Upper lobe of right lung (tissue), 1 donor: Measurements from ENCODE around the gene STXBP5. TPM values are rescaled to one million over a fixed set of nuclear protein-coding genes. Genes with fewer than 3 reads are reported as not detected.

Source experiments
- ATAC-seq: fragments of 200-7000 bp; cut with Tn5 transposase; one replicate; pipeline ENCODE4 v1.9.1; 2020; ENCODE audit warnings: mild to moderate bottlenecking, moderate library complexity
- DNase-seq: peaks from one replicate; pipeline ENCODE4 v3.0.0-alpha.2; 2020
- H3K27ac ChIP-seq: fragments of 200-600 bp; one replicate; pipeline ENCODE4 v1.8.0; 2022
- H3K27me3 ChIP-seq: fragments of 200-600 bp; one replicate; pipeline ENCODE4 v1.8.0; 2022; ENCODE audit warnings: mild to moderate bottlenecking
- H3K36me3 ChIP-seq: fragments of 200-600 bp; one replicate; pipeline ENCODE4 v1.8.0; 2022
- H3K4me1 ChIP-seq: fragments of 200-600 bp; one replicate; pipeline ENCODE4 v1.8.0; 2022
- H3K4me3 ChIP-seq: fragments of 200-600 bp; one replicate; pipeline ENCODE4 v1.8.0; 2022; ENCODE audit warnings: mild to moderate bottlenecking
- H3K9me3 ChIP-seq: fragments of 200-600 bp; one replicate; pipeline ENCODE4 v1.8.0; 2022
- intact Hi-C: fragments of 100-400 bp; cut with DNase I; formaldehyde crosslinking; loops from one replicate; pipeline ENCODE4 v1.11.0; 2022
- total RNA-seq: library from RNA; stranded (reverse); fragmentation: NEBNext Ultra II Directional; extraction: Animal tissue kit (Norgen Biotek cat#: 25700); gene quantifications from one replicate; pipeline ENCODE4 v1.2.1, GENCODE V29; 2021
- TF ChIP-seq, protein P1 (sequence below): fragments of 200-600 bp; IDR thresholded peaks from one replicate; pipeline ENCODE4 v1.8.0; 2022; ENCODE audit warnings: antibody characterized with exemption
- donor health status: DM: no; HTN: yes; CAD: no; lungs with severe emphysema.

Gene STXBP5
- total RNA-seq, 1 donor from 2014 or later, result 22.1 TPM

DNA sequence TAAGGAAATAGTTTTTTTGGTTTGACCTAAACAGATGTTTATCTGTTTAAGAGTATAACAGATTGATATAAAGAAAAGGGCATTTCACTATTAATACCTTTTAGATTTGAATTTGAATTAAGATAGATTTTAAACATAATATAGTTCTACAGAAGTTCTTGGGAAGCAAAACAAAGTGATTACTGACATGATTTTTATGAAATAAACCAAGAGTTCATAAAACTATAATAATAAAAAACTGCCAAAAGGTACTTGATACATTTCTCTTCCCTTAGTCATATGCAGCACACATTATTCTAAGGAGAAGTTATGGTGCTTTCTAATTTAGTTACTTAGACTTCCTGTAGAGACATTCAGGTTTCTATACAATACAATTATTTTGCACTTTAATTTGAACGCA is 9.6 kb downstream of the STXBP5 start:
- no peaks in the 10 kb centered on the region for H3K4me1 ChIP-seq
- H3K9me3 ChIP-seq, result no peaks in the 10 kb centered on the region
- TF ChIP-seq, protein P1, sequence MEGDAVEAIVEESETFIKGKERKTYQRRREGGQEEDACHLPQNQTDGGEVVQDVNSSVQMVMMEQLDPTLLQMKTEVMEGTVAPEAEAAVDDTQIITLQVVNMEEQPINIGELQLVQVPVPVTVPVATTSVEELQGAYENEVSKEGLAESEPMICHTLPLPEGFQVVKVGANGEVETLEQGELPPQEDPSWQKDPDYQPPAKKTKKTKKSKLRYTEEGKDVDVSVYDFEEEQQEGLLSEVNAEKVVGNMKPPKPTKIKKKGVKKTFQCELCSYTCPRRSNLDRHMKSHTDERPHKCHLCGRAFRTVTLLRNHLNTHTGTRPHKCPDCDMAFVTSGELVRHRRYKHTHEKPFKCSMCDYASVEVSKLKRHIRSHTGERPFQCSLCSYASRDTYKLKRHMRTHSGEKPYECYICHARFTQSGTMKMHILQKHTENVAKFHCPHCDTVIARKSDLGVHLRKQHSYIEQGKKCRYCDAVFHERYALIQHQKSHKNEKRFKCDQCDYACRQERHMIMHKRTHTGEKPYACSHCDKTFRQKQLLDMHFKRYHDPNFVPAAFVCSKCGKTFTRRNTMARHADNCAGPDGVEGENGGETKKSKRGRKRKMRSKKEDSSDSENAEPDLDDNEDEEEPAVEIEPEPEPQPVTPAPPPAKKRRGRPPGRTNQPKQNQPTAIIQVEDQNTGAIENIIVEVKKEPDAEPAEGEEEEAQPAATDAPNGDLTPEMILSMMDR, result no peak
- H3K27me3 ChIP-seq, result no peaks in the 10 kb centered on the region
- DNase-seq (no peak), ATAC-seq (no peak)
- no peaks in the 10 kb centered on the region for H3K36me3 ChIP-seq
- no peak overlapping the region for H3K4me3 ChIP-seq
- intact Hi-C loops, result no loop called here
- no peak overlapping the region for H3K27ac ChIP-seq

DNA sequence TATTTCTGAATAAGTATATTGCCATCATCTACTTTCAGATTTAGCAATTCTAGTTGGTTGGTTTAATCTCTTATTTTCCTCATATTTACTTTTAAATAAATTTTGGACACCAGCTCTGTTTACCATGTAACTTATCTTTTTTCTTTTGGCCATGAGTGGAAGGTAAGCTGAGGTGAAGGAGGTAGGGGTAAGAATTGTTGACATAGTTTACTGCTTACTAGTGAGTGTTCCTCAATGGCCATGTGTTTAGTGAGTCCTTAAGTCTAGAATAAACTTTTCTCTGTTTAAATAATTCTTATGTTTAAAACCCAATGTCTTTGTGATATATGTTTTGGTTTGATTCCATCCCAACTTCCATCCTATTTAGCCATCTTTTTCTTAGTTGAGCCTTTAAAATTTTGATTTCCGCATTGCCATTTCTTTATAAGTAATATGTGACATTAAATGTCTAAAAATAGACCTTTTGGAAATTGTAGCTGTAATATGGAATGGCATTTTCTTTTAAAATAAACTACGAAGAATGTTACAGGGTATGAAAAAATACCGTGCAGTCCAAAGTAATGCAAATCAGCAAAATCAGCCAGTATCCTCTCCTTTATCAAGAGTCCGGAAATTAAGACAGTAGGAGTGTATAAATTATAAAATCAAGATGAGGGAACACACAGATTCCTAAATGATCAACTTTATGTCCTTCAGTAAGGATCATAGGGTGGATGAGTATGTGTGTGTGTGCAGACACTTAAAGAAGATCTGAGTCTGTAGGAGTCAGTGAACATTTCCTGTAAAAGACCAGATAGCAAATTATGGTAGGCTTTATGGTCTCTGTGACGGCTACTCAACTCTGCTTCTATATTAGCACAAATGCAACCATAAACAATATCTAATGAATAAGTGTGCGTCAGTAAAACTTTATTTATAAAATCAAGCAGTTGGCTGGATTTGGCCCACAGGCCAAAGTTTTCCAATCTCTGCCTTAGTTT is 10.3 kb downstream of the STXBP5 start:
- Histone ChIP-seq H3K9me3 (no peaks in the 10 kb centered on the region), H3K27ac (no peak overlapping the region), H3K36me3 (no peaks in the 10 kb centered on the region), H3K4me1 (no peaks in the 10 kb centered on the region), H3K27me3 (no peaks in the 10 kb centered on the region), H3K4me3 (no peak overlapping the region)
- no peak for DNase-seq
- intact Hi-C loops, result no loop called here
- TF ChIP-seq, protein P1, result no peak
- no peak for ATAC-seq

DNA sequence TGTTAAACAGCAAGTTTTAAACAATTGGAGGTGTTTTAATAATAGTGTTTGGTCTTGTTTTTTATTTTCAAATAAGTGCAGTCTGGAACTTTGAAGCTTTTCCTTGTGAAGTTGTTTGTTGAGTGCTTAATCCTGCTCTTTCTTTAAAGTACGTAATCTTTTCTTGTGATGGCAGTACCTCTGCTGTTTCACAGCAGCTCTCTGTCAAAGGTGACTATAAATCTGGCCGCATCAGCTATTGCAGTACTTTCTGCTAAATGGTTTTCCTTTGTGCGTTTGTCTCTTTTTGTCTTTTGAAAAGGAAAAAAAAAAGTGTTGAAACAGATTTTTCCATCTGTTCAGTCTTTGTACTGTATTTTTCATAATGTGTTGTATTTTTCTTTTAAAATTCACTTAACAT is 12.7 kb downstream of the STXBP5 start:
- ATAC-seq, result no peak

DNA sequence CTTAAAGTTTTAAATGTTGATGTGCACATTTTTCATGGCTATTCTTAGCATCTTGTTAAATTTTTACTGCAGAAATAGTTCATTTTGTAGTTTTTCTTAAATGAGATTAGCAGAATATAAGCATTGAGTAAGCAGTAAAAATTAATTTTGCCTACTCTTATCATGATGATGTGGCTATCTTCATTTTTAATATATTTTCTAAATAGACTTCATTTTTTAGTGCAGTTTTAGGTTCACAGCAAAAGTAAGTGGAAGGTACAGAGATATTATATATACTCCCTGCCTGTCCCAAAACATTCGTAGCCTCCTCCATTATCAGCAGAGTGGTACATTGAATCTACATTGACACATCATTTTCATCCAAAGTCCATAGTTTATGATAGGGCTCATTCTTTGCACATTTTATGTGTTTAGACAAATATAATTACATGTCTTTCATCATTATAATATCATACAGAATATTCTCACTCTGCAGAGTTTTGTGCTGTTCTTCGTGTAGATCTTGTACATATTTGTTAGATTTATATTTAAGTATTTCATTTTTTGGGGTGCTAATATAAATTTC is 13.7 kb downstream of the STXBP5 start:
- Histone ChIP-seq H3K27me3 (no peaks in the 10 kb centered on the region), H3K4me1 (peaks cover 6% of the 10 kb centered on the region), H3K4me3 (no peak overlapping the region), H3K36me3 (no peaks in the 10 kb centered on the region), H3K27ac (no peak overlapping the region), H3K9me3 (no peaks in the 10 kb centered on the region)
- TF ChIP-seq, protein P1, result no peak
- intact Hi-C loops, result no loop called here
- ATAC-seq (no peak), DNase-seq (no peak)

More for the DNA sequence above, 12.7 kb downstream of the STXBP5 start:
- Histone ChIP-seq H3K27ac (no peak overlapping the region), H3K4me1 (no peaks in the 10 kb centered on the region), H3K4me3 (no peak overlapping the region), H3K9me3 (no peaks in the 10 kb centered on the region), H3K36me3 (no peaks in the 10 kb centered on the region), H3K27me3 (no peaks in the 10 kb centered on the region)
- DNase-seq, result no peak
- intact Hi-C loops, result no loop called here
- TF ChIP-seq, protein P1, result no peak

DNA sequence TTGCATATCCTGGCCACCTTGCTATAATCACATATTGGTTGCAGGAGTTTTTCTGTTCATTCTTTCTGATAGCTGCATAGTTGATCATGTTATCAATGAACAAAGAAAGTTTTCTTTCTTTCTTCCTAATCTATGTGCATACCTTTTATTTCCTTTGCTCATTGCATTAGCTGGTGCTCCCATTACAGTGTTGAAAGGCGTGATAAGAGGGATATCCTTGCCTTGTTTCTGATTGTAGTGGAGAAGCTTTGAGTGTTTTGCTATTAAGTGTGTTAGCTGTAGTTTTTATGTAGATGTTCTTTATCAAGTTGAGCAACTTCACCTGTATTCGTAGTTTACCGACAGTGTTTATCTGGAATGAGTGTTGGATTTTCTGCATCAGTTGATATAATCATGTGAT is 14.6 kb downstream of the STXBP5 start:
- intact Hi-C loops, result no loop called here
- Histone ChIP-seq H3K27ac (no peak overlapping the region), H3K36me3 (no peaks in the 10 kb centered on the region), H3K9me3 (no peaks in the 10 kb centered on the region), H3K4me3 (no peak overlapping the region), H3K27me3 (no peaks in the 10 kb centered on the region), H3K4me1 (peaks cover 6% of the 10 kb centered on the region)
- TF ChIP-seq, protein P1, result no peak
- DNase-seq (no peak), ATAC-seq (no peak)
